Endothelial cell of hepatic sinusoid (primary cell): ENCODE data around the gene FXYD3.
"Not testable (repeated sequence)": the region's sequence is repeated elsewhere in the genome, so short reads cannot be mapped to it uniquely, and the experiment has no call there.

Experiments used
- in situ Hi-C: cut with HindIII; loops from 2 replicates; pipeline ENCODE4 v1.10.0; 2017; ENCODE audit warnings: low sequenced_read_pairs

FXYD3 gene

DNA sequence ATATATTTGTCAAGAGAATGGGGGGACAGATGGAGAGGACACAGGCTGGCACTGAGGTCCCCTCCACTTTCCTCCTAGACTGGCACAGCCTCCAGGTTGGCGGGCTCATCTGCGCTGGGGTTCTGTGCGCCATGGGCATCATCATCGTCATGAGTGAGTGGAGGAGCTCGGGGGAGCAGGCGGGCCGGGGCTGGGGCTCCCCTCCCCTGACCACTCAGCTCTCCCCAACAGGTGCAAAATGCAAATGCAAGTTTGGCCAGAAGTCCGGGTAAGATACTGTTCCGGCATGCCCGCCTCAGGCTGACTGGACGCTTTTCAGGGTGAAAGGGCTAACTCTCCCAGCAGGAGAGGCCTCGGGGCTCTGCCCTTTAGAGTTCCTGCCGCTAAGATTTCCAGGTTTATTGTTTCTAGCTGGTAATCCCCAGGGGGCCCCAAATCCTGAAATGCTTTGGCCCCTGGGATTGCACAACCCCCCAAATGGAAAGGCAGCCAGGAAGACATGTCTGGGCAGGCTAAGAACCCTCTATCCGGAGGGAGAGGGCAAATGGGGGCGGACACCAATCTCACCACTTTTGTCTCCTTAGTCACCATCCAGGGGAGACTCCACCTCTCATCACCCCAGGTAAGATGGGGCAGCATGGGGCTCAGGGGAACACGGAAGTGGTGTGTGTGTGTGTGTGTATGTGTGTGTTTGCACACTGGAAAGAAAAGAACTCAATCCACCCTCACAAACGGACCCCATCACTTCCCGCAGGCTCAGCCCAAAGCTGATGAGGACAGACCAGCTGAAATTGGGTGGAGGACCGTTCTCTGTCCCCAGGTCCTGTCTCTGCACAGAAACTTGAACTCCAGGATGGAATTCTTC, 7.3 kb downstream of the FXYD3 start:
- in situ Hi-C loops = no loop called here

- in situ Hi-C loops = no loop called here
These were observed 8.0 kb downstream of the FXYD3 start for GRCh38 chr19:35123573-35123972.

DNA sequence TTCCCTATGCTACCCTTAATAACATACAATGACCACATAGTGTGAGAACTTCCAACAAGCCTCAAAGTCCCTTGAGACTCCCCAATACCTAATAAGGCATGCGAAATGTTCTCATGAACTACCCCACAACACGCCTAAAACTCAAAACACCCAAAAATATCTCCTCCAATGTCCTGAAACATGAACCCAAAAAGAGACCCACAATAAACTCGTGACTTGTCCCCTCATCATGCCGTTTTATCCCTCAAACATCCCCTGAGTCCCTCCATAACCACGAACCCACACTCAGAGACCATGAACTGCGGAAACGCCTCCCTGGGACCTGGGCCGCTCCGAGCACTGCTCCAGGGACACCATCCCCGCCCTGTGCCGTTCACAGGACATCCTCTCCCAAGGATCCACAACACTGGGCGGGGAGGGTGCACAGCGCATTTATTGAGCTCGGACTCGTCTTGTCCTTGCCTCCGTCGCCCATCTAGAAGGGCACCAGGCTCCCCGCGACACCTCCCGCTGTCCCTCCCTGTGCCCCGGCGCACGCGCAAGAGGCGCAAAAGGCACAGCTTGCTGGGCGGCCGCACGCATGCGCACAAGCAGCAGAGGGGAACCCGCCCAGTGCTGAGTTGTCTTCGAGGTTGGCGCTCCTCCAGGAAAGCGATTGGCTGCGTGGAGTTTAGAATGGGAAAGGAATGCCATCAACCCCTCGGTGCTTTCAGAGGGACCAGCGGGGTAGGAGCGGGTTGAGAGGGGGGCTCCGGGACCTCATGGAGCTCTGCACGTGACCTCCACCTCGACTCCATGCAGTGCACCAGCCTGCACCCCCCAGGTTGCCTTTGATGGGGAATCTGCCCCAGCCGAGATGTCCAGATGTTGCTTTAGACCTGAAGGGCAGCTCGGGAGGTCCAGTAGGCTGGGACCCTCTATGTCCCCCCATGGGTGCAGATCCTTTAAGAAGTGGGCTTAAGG, 8.8 kb downstream of the FXYD3 start:
- in situ Hi-C loops = no loop called here

- in situ Hi-C loops = no loop called here
These were observed 9.7 kb downstream of the FXYD3 start for GRCh38 chr19:35125270-35125717.

DNA sequence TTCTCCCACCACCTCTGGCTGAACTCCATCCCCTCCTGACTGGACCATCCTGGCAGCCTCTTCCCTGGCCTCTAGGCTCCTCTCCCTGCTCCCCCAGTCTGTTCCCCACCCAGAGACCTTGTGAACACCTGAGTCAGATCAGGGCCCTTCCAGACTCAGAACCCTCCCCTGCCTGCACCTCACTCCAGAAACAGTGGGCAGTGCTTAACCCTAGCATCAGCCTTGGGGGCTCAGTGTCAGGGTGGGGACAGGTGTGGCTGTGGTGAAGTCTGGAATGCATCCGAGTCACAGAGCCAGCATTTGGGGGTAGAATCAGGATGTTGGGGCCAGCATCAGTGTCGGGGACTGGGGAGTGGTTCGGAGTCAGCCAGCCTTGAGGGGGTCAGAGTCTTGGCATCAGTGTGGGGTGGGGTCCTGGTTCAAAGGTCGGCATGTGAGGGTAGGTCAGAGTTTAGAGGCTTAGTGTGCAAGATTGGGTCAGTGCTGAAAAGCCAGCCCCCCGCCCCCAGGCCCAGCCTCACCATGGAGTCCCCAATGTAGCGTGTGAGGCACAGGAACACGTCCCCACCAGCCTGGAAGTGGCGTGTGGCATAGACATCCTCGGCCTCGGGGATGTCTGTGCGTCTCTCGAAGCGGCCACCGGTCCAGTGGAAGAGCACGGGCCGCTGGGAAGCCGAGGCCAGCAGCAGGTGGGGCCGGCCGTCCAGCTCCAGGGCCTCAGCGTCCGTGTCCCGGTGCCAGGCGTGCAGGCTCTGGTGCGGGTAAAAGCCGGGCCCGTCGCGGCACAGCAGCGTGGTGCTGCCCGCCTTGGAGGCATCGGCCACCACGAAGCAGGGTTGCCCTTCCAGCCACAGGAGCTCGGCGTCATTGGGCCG, 10.4 kb downstream of the FXYD3 start:
- in situ Hi-C loops = no loop called here

DNA sequence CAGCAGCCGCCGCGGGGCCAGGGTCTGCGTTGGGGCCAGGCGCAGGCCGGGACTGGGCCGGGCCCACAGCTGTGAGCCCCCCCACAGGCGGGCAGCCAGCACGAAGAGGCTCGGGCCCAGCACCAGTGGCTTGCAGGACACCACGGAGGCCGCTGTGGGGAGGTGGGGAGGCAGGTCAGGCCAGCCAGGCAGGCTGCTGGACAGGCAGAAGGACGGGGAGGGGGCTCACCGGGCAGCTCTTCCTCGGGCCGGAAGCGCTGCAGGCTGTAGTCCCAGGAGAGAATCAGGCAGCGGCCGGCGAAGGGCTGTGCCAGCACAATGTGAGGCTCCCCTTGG, 11.0 kb downstream of the FXYD3 start:
- in situ Hi-C loops = no loop called here

DNA sequence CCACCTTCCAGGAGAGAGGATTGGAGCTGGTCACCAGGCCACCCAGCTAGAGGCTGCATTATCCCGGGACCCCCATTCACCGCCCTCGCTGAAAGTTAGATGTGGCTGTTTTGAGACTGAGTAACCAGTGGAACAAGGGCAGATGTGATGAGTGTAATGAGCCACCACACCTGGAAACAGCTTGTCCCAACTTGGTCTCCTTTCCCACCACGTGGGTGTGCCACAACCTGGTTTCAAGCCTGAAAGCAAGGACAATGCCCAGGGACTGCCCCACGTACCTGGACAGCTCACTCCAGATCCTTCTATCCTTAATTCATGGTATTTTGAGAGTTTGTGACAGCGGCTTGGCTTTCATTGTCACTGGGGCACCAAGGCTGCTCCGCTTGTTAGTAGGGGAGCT, 12.2 kb downstream of the FXYD3 start:
- in situ Hi-C loops = no loop called here

- in situ Hi-C loops = no loop called here
These were observed 12.9 kb downstream of the FXYD3 start for GRCh38 chr19:35128398-35129057.

DNA sequence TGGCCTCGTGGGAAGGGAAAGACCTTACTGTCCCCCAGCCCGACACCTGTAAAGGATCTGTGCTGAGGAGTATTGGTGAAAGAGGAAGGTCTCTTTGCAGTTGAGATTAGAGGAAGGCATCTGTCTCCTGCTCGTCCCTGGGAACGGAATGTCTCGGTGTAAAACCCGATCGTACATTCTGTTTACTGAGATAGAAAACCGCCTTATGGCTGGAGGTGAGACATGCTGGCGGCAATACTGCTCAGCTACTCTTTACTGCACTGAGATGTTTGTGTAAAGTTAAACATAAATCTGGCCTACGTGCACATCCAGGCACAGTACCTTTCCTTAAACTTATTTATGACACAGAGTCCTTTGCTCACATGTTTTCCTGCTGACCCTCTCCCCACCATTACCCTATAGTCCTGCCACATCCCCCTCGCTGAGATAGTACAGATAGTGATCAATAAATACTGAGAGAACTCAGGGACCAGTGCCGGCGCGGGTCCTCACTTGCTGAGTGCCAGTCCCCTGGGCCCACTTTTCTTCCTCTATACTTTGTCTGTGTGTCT, 14.2 kb downstream of the FXYD3 start:
- in situ Hi-C loops = not testable (repeated sequence)

DNA sequence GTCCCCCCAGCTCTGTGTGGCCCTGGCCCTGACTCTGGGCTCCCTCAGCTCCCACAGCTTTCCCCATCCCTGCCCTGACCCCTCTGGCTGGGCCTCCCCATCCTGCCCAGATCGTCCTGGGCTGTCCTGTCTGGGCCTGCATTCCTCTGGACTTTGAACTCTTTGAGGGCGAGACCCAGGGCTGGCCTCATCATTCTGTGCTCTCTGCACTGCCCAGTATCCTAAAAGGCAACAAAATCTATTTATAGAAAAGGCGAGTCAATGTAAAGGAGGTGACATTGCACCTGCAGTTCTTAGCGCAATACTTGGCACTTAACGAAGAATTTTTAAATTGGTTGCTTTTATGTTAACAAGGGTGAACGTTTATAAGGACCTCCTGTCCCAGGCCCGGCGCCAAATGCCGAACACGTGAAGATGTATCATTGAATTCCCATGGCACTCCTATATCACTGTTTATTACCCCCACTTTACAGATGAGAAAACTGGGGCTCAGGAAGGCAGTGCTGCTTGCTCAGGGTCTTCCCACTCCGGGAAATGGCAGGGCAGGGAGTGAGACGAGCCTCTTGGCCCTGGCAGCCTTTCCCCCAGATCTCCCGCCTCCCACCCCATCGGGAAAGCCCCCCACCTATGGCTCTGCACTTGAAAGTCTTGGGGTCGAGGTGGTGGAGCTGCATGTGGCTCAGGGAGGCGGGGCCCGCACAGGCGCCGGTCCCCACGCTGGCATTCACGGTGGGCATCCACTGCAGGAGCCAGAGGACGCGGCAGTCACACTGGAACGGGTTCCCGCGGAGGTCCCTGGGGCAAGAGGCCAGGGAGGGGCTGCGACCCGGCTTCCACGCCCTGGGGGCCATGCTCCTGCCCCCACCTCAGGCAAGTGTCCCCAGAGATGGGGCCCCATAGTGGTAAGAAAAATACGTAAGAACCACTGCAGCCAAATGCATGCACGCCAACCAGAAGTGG, 15.4 kb downstream of the FXYD3 start:
- in situ Hi-C loops = no loop called here

GRCh38 chr19:35132254-35132653, 16.6 kb downstream of the FXYD3 start:
- in situ Hi-C loops = no loop called here

- in situ Hi-C loops = no loop called here
These were observed 18.2 kb downstream of the FXYD3 start for GRCh38 chr19:35133826-35134225.

DNA sequence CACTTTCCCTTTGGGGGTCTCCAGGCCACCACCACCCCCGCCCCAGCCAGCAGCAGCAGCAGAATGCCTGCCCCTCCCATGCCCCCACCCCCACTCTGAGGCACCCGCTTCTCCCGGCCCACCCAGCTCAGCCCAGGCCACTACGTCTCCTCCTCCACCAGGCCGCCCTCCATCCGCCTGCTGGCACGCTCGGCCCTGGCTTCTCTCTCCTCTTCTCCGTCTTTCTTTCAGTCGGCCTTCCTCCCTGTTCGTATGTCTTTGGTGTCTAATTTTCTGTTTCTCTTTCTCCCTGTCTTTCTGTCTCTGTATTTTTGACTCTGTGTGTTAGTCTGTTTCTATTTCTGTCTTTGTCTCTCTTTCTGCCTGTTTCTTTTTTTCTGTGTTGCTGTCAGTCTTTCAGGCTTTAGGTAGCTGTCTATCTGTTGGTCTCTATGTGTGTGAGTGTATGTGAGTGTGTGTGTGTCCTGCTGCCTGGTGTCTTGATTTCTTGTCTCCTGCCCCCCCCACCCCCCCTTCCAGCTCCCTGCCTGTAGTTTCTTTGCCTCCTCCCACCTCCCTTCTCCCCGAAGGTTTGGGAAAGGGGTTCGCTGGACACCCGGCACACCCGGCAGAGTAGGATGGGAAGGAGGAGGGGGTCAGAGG, 19.1 kb downstream of the FXYD3 start, which contains the start of gene LGI4:
Gene LGI4, minus strand, starts transcription at position 459 of the 642 bp plus-strand sequence. Its CDS starts 379 bp downstream, at position 80.
- in situ Hi-C loops = no loop called here

GRCh38 chr19:35135389-35135909, 19.8 kb downstream of the FXYD3 start:
- in situ Hi-C loops = no loop called here

GRCh38 chr19:35136231-35136630, 20.6 kb downstream of the FXYD3 start:
- in situ Hi-C loops = no loop called here

- in situ Hi-C loops = no loop called here
These were observed 21.5 kb downstream of the FXYD3 start for GRCh38 chr19:35136977-35137702.

DNA sequence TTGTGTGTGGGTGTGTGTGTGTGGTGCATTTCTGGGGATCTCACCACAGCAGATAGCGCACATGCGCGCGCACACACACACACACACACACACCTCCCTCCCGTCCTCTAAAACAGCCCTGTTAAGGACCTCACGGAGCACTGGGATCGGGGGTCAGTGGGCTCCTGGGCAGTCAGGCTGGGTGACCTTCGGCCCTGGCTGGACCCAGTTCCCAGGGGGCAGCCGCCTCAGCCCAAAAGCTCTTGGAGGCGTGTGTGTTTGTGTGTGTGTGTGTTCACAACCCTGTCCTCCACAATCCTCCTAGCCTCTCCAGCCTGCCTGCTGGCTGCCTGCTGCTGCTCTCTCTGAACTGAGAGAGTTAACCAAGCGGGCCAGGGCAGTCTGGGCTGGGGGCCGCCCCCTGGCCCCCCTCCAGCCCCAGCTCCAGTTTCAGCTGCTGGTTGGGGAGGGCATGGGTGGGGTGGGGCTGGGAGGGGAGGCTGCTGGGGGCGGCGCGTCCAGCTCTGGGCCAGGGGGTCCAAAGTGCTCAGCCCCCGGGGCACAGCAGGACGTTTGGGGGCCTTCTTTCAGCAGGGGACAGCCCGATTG, 22.8 kb downstream of the FXYD3 start, which contains the start of gene FXYD1:
Gene FXYD1, plus strand, starts transcription at position 520 of the 588 bp plus-strand sequence. CDS start 1,256 bp downstream, outside the sequence.
- in situ Hi-C loops = no loop called here
